HepG2 (cell line): ENCODE data around the gene STIM1. TPM values are rescaled to one million over a fixed set of nuclear protein-coding genes. Genes with fewer than 3 reads are reported as not detected.

Source experiments
- ATAC-seq: fragments of 200-7000 bp; cut with Tn5 transposase; 3 replicates; pipeline ENCODE4 v1.9.1; 2020; ENCODE audit warnings: mild to moderate bottlenecking, moderate library complexity
- BruUV-seq: library from RNA; stranded (reverse); fragments of 400-500 nt; replicated peaks from 2 replicates; lab custom pipeline; 2021; lab: Mats Ljungman, UMichigan
- CTCF ChIA-PET: fragments of 300-600 bp; formaldehyde crosslinking; extraction: SDS; loops from one replicate; lab custom pipeline; 2021; ENCODE audit warnings: low total read pairs, inconsistent platforms, low intra/inter-chr PET ratio; lab: Yijun Ruan, JAX
- POLR2A ChIA-PET: fragments of 350-600 bp; sonication (Branson Sonifier 250); formaldehyde crosslinking; loops from one replicate; lab custom pipeline; 2020; ENCODE audit warnings: antibody characterized with exemption, inconsistent platforms; lab: Yijun Ruan, JAX
- DNase-seq: peaks from one replicate; pipeline ENCODE4 v3.0.0-alpha.2; 2015; ENCODE audit warnings: low spot score
- FAIRE-seq: peaks from 3 replicates; lab custom pipeline; 2011; peaks lifted over from hg19 to GRCh38; lab: Jason Lieb, UNC
- H2AFZ ChIP-seq: one replicate; pipeline ENCODE4 v1.6.1; 2011; ENCODE audit warnings: low read length, inconsistent platforms
- H3K27ac ChIP-seq: fragments of 300-600 bp; 3 replicates; pipeline ENCODE4 v1.8.0; 2011; ENCODE audit warnings: mixed run types, mild to moderate bottlenecking, mixed read lengths, low read length, inconsistent platforms; ENCODE audit not compliant: insufficient read depth; ENCODE audit errors: extremely low read length
- H3K27me3 ChIP-seq, 2 experiments: fragments of 200-600 bp in 1 of 2; 2 replicates in 1 of 2; 3 replicates in 1 of 2; pipeline versions ENCODE4 v1.6.0 to v1.8.0; 2011; ENCODE audit warnings: low read length in 2 of 2, mild to moderate bottlenecking in 2 of 2, moderate library complexity in 2 of 2, inconsistent platforms in 1 of 2; ENCODE audit not compliant: insufficient read depth in 2 of 2, control insufficient read depth in 1 of 2
- H3K36me3 ChIP-seq, 2 experiments: fragments of 200-600 bp in 1 of 2; replicated peaks in 1 of 2; 2 replicates in 1 of 2; 3 replicates in 1 of 2; pipeline versions ENCODE4 v1.5.1 to v1.8.0; 2011; ENCODE audit warnings: low read length in 2 of 2, inconsistent platforms in 1 of 2; ENCODE audit not compliant: insufficient read depth in 2 of 2, control insufficient read depth in 1 of 2
- H3K4me1 ChIP-seq: 2 replicates; pipeline ENCODE4 v1.5.1; 2012; ENCODE audit warnings: low read length, inconsistent platforms; ENCODE audit not compliant: insufficient read depth
- H3K4me2 ChIP-seq: 2 replicates; pipeline ENCODE4 v1.6.0; 2011; ENCODE audit warnings: low read depth, low read length, inconsistent platforms
- H3K4me3 ChIP-seq, 3 experiments: fragments of 200-600 bp in 1 of 3; sonication (generic), shearing (Covaris generic) in 1 of 3; replicated peaks in 1 of 3; 2 replicates each; pipeline ENCODE4 v1.5.1; 2011 to 2016; ENCODE audit warnings: low read length in 3 of 3, inconsistent platforms in 2 of 3, low read depth in 2 of 3, mild to moderate bottlenecking in 2 of 3, control low read depth in 1 of 3, mixed read lengths in 1 of 3; ENCODE audit not compliant: insufficient read depth in 1 of 3
- H3K79me2 ChIP-seq: one replicate; pipeline ENCODE4 v1.6.1; 2011; ENCODE audit warnings: low read length, inconsistent platforms; ENCODE audit not compliant: insufficient read depth
- H3K9ac ChIP-seq: 2 replicates; pipeline ENCODE4 v1.6.0; 2011; ENCODE audit warnings: mild to moderate bottlenecking, low read depth, low read length, inconsistent platforms; ENCODE audit not compliant: insufficient read depth
- H3K9me3 ChIP-seq: 2 replicates; pipeline ENCODE4 v1.5.1; 2012; ENCODE audit warnings: mild to moderate bottlenecking, low read length
- H4K20me1 ChIP-seq: 2 replicates; pipeline ENCODE4 v1.6.0; 2011; ENCODE audit warnings: inconsistent platforms, mild to moderate bottlenecking, low read length, moderate library complexity; ENCODE audit not compliant: insufficient read depth
- FOSL1 ChIP-seq: sonication (generic); formaldehyde crosslinking; IDR thresholded peaks from 2 replicates; pipeline ENCODE4 v1.9.0; 2021; ENCODE audit warnings: missing genetic modification reagents, borderline replicate concordance
- GLMP ChIP-seq: sonication (generic); formaldehyde crosslinking; IDR thresholded peaks from 2 replicates; pipeline ENCODE4 v1.9.0; 2021; ENCODE audit warnings: missing genetic modification reagents, mild to moderate bottlenecking, borderline replicate concordance
- HIC2 ChIP-seq: sonication (generic); formaldehyde crosslinking; IDR thresholded peaks from 2 replicates; pipeline ENCODE4 v1.9.0; 2022; ENCODE audit warnings: low read depth, missing genetic modification reagents
- KDM3A ChIP-seq: IDR thresholded peaks from 2 replicates; pipeline ENCODE4 v1.6.1; 2018; ENCODE audit warnings: low read depth, missing compliant biosample characterization
- NCOA2 ChIP-seq: sonication (generic); formaldehyde crosslinking; IDR thresholded peaks from 2 replicates; pipeline ENCODE4 v1.8.0; 2022; ENCODE audit warnings: inconsistent platforms
- NFYB ChIP-seq: sonication (generic); formaldehyde crosslinking; IDR thresholded peaks from 2 replicates; pipeline ENCODE4 v1.4.0; 2020; ENCODE audit warnings: missing genetic modification reagents
- PHF21A ChIP-seq: sonication (generic); formaldehyde crosslinking; IDR thresholded peaks from 2 replicates; pipeline ENCODE4 v1.5.0; 2020; ENCODE audit warnings: mild to moderate bottlenecking, missing genetic modification reagents
- YEATS4 ChIP-seq: sonication (generic); formaldehyde crosslinking; IDR thresholded peaks from 2 replicates; pipeline ENCODE4 v1.4.0; 2020; ENCODE audit warnings: missing genetic modification reagents, borderline replicate concordance
- ZNF431 ChIP-seq: sonication (generic); formaldehyde crosslinking; IDR thresholded peaks from 2 replicates; pipeline ENCODE4 v1.9.0; 2022; ENCODE audit warnings: missing genetic modification reagents, low read depth, mild to moderate bottlenecking, borderline replicate concordance
- ZNF616 ChIP-seq: sonication (generic); formaldehyde crosslinking; IDR thresholded peaks from 2 replicates; pipeline ENCODE4 v1.5.0; 2020; ENCODE audit warnings: low read depth, mild to moderate bottlenecking, missing genetic modification reagents
- ZNF841 ChIP-seq: sonication (generic); formaldehyde crosslinking; IDR thresholded peaks from 2 replicates; pipeline ENCODE4 v1.8.1; 2023; ENCODE audit warnings: missing genetic modification reagents, borderline replicate concordance
- ZNF879 ChIP-seq: sonication (generic); formaldehyde crosslinking; IDR thresholded peaks from 2 replicates; pipeline ENCODE4 v1.8.1; 2023; ENCODE audit warnings: missing genetic modification reagents
- WGBS: methylation state at CpG from one replicate; pipeline ENCODE4 v1.1.6; 2017; ENCODE audit warnings: low lambda C conversion rate; 5-methylcytosine and 5-hydroxymethylcytosine counted together
- in situ Hi-C: cut with HindIII; loops from 2 replicates; pipeline ENCODE4 v1.10.0; 2017; ENCODE audit warnings: low pct_unique_long_range_greater_than_20kb; ENCODE audit not compliant: extremely low pct_ligation_motif_present
- intact Hi-C: fragments of 100-400 bp; cut with micrococcal nuclease; formaldehyde crosslinking; loops from one replicate; pipeline ENCODE4 v1.10.0; 2022; ENCODE audit not compliant: unreplicated experiment
- polyA plus RNA-seq, 8 experiments: library from polyadenylated mRNA; depleted of rRNA in 3 of 8; stranded (reverse) in 7 of 8; unstranded in 1 of 8; fragments of >200 nt; fragmentation: Illumina TruSeq in 4 of 8; extraction: Trizol in 4 of 8; gene quantifications; 2 replicates each; pipeline versions ENCODE4 v1.2.1 to v1.2.3, GENCODE V29; 2011 to 2016; ENCODE audit warnings: low read depth in 4 of 8, missing spikeins in 1 of 8, mixed read lengths in 1 of 8; ENCODE audit not compliant: insufficient read depth in 1 of 8
- total RNA-seq, 5 experiments: library from RNA; depleted of rRNA; stranded (reverse); fragments of >200 nt; fragmentation: Illumina TruSeq; extraction: Trizol; gene quantifications; 2 replicates each; pipeline ENCODE4 v1.2.3, GENCODE V29; 2016; ENCODE audit warnings: low read depth in 1 of 5
- TF ChIP-seq, protein P1 (sequence below): IDR thresholded peaks from 2 replicates; pipeline ENCODE4 v1.6.1; 2012; ENCODE audit warnings: low read length, improper control_type of control experiment
- TF ChIP-seq, protein P2 (sequence below): sonication (generic); formaldehyde crosslinking; IDR thresholded peaks from 2 replicates; pipeline ENCODE4 v1.5.0; 2020; ENCODE audit warnings: missing genetic modification reagents, mild to moderate bottlenecking, borderline replicate concordance
- TF ChIP-seq, protein P3 (sequence below): sonication (generic); formaldehyde crosslinking; IDR thresholded peaks from 2 replicates; pipeline ENCODE4 v1.8.1; 2022; ENCODE audit warnings: mild to moderate bottlenecking, missing genetic modification reagents
- TF ChIP-seq, protein P4 (sequence below), 2 experiments: fragments of 450-650 bp in 1 of 2; sonication (generic) in 1 of 2; formaldehyde crosslinking; IDR thresholded peaks; 2 replicates each; pipeline versions ENCODE4 v1.5.0 to v1.8.0; 2020 to 2022; ENCODE audit warnings: mild to moderate bottlenecking in 1 of 2, missing genetic modification reagents in 1 of 2

The STIM1 gene
- total and polyA plus RNA-seq, 2 of the 13 experiments (the other 11 are each of a cell fraction or from before 2014, with no cell fraction given), result 19.2 to 28.5 TPM

DNA sequence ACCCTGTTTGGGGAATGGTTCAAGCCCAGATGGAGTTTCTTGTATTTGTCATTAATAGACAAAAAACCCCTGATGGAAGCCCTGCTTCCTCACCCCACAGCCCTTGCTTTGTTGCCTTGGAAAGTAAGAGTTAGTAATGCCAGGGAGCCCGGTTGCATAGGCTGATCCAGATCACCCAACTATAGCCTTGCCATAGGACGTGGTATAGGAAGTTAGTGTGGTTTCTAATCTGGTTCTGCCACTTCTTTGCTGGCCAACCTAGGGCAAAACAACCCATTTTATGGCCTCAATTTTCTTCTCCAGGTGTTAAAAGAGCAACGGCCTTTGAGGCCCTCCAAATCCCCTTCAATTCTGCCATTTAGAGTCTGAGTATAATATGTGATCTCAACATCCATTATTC is 97.9 kb downstream of the STIM1 start:
- ATAC-seq, result no peak
- Histone ChIP-seq H3K27me3 (no peaks in the 10 kb centered on the region), H2AFZ (no peak overlapping the region), H3K79me2 (peaks cover 3% of the 10 kb centered on the region), H3K9ac (no peak overlapping the region), H4K20me1 (no peaks in the 10 kb centered on the region), H3K36me3 (no peaks in the 10 kb centered on the region), H3K9me3 (no peaks in the 10 kb centered on the region), H3K27ac (no peak overlapping the region), H3K4me1 (peaks cover 49% of the 10 kb centered on the region), H3K4me2 (no peak overlapping the region), H3K4me3 (no peak overlapping the region)
- FAIRE-seq, result no peak
- ChIA-PET POLR2A (no interaction called here), CTCF (no interaction called here)
- 100% methylated on average over 2 of the region's 3 CpGs for WGBS
- BruUV-seq, result no TSS peak
- DNase-seq, result no peak
- intact Hi-C loops (no loop called here), in situ Hi-C loops (loop anchor here (10.0 kb wide), 1 partner anchor 111 kb away; no protein-coding TSS in a partner anchor)
- TF ChIP-seq FOSL1 (CRISPR knock-in tag) (no peak), GLMP (CRISPR knock-in tag) (no peak), YEATS4 (CRISPR knock-in tag) (no peak), ZNF879 (no peak), NCOA2 (CRISPR knock-in tag) (no peak), HIC2 (CRISPR knock-in tag) (no peak), KDM3A (no peak), NFYB (CRISPR knock-in tag) (no peak), PHF21A (CRISPR knock-in tag) (no peak), ZNF616 (CRISPR knock-in tag) (no peak), ZNF431 (CRISPR knock-in tag) (no peak), ZNF841 (CRISPR knock-in tag) (no peak)
- TF ChIP-seq, protein P1, sequence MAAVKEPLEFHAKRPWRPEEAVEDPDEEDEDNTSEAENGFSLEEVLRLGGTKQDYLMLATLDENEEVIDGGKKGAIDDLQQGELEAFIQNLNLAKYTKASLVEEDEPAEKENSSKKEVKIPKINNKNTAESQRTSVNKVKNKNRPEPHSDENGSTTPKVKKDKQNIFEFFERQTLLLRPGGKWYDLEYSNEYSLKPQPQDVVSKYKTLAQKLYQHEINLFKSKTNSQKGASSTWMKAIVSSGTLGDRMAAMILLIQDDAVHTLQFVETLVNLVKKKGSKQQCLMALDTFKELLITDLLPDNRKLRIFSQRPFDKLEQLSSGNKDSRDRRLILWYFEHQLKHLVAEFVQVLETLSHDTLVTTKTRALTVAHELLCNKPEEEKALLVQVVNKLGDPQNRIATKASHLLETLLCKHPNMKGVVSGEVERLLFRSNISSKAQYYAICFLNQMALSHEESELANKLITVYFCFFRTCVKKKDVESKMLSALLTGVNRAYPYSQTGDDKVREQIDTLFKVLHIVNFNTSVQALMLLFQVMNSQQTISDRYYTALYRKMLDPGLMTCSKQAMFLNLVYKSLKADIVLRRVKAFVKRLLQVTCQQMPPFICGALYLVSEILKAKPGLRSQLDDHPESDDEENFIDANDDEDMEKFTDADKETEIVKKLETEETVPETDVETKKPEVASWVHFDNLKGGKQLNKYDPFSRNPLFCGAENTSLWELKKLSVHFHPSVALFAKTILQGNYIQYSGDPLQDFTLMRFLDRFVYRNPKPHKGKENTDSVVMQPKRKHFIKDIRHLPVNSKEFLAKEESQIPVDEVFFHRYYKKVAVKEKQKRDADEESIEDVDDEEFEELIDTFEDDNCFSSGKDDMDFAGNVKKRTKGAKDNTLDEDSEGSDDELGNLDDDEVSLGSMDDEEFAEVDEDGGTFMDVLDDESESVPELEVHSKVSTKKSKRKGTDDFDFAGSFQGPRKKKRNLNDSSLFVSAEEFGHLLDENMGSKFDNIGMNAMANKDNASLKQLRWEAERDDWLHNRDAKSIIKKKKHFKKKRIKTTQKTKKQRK, result no peak
- TF ChIP-seq, protein P2, sequence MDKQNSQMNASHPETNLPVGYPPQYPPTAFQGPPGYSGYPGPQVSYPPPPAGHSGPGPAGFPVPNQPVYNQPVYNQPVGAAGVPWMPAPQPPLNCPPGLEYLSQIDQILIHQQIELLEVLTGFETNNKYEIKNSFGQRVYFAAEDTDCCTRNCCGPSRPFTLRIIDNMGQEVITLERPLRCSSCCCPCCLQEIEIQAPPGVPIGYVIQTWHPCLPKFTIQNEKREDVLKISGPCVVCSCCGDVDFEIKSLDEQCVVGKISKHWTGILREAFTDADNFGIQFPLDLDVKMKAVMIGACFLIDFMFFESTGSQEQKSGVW (CRISPR knock-in tag), result no peak
- TF ChIP-seq, protein P3, sequence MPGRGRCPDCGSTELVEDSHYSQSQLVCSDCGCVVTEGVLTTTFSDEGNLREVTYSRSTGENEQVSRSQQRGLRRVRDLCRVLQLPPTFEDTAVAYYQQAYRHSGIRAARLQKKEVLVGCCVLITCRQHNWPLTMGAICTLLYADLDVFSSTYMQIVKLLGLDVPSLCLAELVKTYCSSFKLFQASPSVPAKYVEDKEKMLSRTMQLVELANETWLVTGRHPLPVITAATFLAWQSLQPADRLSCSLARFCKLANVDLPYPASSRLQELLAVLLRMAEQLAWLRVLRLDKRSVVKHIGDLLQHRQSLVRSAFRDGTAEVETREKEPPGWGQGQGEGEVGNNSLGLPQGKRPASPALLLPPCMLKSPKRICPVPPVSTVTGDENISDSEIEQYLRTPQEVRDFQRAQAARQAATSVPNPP, result no peak
- TF ChIP-seq, protein P4, sequence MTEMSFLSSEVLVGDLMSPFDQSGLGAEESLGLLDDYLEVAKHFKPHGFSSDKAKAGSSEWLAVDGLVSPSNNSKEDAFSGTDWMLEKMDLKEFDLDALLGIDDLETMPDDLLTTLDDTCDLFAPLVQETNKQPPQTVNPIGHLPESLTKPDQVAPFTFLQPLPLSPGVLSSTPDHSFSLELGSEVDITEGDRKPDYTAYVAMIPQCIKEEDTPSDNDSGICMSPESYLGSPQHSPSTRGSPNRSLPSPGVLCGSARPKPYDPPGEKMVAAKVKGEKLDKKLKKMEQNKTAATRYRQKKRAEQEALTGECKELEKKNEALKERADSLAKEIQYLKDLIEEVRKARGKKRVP (CRISPR knock-in tag; IDR thresholded peaks at IDR 0.05), result no peak
